Naive thymus-derived CD8-positive, alpha-beta T cell (primary cell): ENCODE measurements around the gene RALGAPA2. TPM values are rescaled to one million over a fixed set of nuclear protein-coding genes. Genes with fewer than 3 reads are reported as not detected.
A peak's percentile ranks its signal among the peaks of the same experiment; 100 is the strongest.

Experiments
- ATAC-seq, 2 donors: fragments of 150-1000 bp; cut with Tn5 transposase in 1 of 2; sonication (Bioruptor Pico), chemical (Tn5 transposase) in 1 of 2; 1 replicate in 1 of 2; 2 replicates in 1 of 2; pipeline ENCODE4 v1.10.0; 2021; ENCODE audit warnings: mild to moderate bottlenecking in 2 of 2, moderate library complexity in 2 of 2
- POLR2A ChIA-PET: fragments of 350-600 bp; sonication (Branson Sonifier 250); formaldehyde crosslinking; loops from one replicate; lab custom pipeline; 2021; ENCODE audit warnings: antibody characterized with exemption; lab: Charles Lee
- DNase-seq, 10 donors: peaks; one replicate each; pipeline versions ENCODE4 v3.0.0 to v3.0.0-alpha.2; 2020 to 2022
- H3K27ac Mint-ChIP-seq, 10 donors: one replicate each; pipeline ENCODE4 v1.8.0; 2020 to 2022; ENCODE audit warnings: mild to moderate bottlenecking in 10 of 10, mixed read lengths in 10 of 10, moderate library complexity in 4 of 10, inconsistent platforms in 1 of 10
- H3K27me3 Mint-ChIP-seq, 5 donors: one replicate each; pipeline ENCODE4 v1.8.0; 2021 to 2022; ENCODE audit warnings: mixed read lengths in 5 of 5
- H3K36me3 Mint-ChIP-seq, 3 donors: one replicate each; pipeline ENCODE4 v1.8.0; 2020 to 2022; ENCODE audit warnings: mixed read lengths in 3 of 3, mild to moderate bottlenecking in 2 of 3, inconsistent platforms in 1 of 3
- H3K4me1 Mint-ChIP-seq, 4 donors: one replicate each; pipeline ENCODE4 v1.8.0; 2021 to 2022; ENCODE audit warnings: mixed read lengths in 4 of 4
- H3K4me3 Mint-ChIP-seq, 10 donors: one replicate each; pipeline ENCODE4 v1.8.0; 2020 to 2022; ENCODE audit warnings: mild to moderate bottlenecking in 10 of 10, mixed read lengths in 10 of 10, moderate library complexity in 6 of 10, inconsistent platforms in 1 of 10
- H3K9me3 Mint-ChIP-seq, 9 donors: one replicate each; pipeline ENCODE4 v1.8.0; 2020 to 2022; ENCODE audit warnings: mixed read lengths in 9 of 9, mild to moderate bottlenecking in 3 of 9, inconsistent platforms in 1 of 9, moderate library complexity in 1 of 9
- polyA plus RNA-seq, 3 donors: library from polyadenylated mRNA; unstranded; fragments of 300-500 nt; fragmentation: Illumina TruSeq; gene quantifications; one replicate each; pipeline ENCODE4 v1.2.3, GENCODE V29; 2021
- total RNA-seq, 8 experiments: library from RNA in 2 of 8; stranded (reverse) in 2 of 8; gene quantifications; one replicate each; pipeline ENCODE4 v1.2.3 and lab custom pipeline; 2021 to 2026

The RALGAPA2 gene
- total and polyA plus RNA-seq, 5 experiments from 2014 or later: 4.5 to 32.0 (median 6.8) TPM

GRCh38 chr20:20396794-20397193 is 315.6 kb downstream of the RALGAPA2 start:
- H3K9me3 Mint-ChIP-seq: no peaks in the 10 kb centered on the region
- DNase-seq (no peak), ATAC-seq (no peak)
- H3K4me3 Mint-ChIP-seq: no peak overlapping the region
- H3K27ac Mint-ChIP-seq: peak overlapping the region in 1 of 10 donors; percentile 12
- POLR2A ChIA-PET: no interaction called here
- no peaks in the 10 kb centered on the region for H3K27me3 Mint-ChIP-seq
- H3K36me3 Mint-ChIP-seq: peaks cover 0 to 67% (median 8%) of the 10 kb centered on the region in 3 donors
- H3K4me1 Mint-ChIP-seq: no peaks in the 10 kb centered on the region

DNA sequence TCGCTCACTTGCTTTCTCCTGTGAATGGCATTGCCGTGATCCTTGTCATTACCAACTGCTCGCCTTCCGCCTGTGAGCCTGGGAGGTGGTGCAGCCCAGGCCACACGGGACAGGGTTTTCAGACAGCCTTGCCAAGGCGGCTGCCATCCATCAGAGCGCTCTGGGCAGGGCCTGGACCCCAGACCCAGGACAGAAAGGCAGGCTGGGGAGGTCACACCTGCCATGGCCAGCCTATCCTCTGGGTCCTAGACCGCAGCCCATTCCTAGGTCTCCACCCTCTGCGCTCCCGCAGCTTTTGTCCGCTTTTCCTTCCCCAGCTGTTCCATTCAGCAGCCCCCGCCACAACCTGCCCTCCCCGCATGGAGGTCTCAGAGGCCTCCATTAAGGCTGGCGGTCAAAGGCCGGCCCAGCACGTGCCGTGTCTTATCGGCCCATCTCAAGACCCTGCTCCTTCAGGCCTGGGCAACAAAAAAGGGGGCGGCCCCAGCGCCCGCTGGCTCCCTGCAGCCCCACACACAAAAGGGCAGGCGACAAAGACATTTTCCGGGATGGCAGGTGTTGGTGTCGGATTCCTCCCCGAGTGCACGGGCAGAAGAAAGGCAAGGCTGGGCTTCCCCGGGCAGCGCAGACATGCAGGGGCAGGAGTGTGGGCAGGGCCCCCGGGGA is 316.4 kb downstream of the RALGAPA2 start:
- Mint-ChIP-seq H3K36me3 (peaks cover 0 to 73% (median 8%) of the 10 kb centered on the region in 3 donors), H3K27ac (peak overlapping the region in 1 of 10 donors; percentile 52), H3K4me1 (no peaks in the 10 kb centered on the region), H3K9me3 (no peaks in the 10 kb centered on the region), H3K4me3 (no peak overlapping the region), H3K27me3 (no peaks in the 10 kb centered on the region)
- POLR2A ChIA-PET: no interaction called here
- DNase-seq (no peak), ATAC-seq (no peak)

DNA sequence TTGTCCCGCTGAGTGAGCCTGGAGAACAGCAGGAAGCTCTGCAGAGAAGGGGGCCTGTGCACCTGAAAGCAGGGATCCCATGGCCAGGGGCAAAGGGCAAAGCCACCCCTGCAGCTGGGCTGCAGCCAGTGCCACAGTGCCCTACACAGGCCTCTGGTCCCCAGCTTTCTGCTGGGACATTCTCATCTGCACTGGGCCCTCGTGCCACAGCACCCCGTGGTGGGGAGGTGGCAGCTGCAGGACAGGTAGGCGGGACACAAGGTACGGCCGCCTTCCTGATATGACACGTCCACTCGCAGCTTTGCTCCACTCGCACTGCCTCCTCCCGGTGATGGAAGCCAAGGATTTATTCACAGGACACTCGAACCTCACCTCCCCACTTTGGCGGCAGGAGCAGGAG is 317.4 kb downstream of the RALGAPA2 start:
- POLR2A ChIA-PET: interaction anchor here (0.5 kb wide), 1 partner anchor 873 kb away, joined by 3 read pairs; no protein-coding TSS in a partner anchor
- DNase-seq (no peak), ATAC-seq (no peak)
- H3K9me3 Mint-ChIP-seq: no peaks in the 10 kb centered on the region
- H3K4me3 Mint-ChIP-seq: no peak overlapping the region
- H3K36me3 Mint-ChIP-seq: peaks cover 0 to 69% (median 14%) of the 10 kb centered on the region in 3 donors
- peak overlapping the region in 1 of 10 donors; percentile 78 for H3K27ac Mint-ChIP-seq
- H3K4me1 Mint-ChIP-seq: no peaks in the 10 kb centered on the region
- no peaks in the 10 kb centered on the region for H3K27me3 Mint-ChIP-seq

GRCh38 chr20:20393207-20394120 is 319.0 kb downstream of the RALGAPA2 start:
- no peak for DNase-seq
- no peaks in the 10 kb centered on the region for H3K4me1 Mint-ChIP-seq
- no peaks in the 10 kb centered on the region for H3K9me3 Mint-ChIP-seq
- POLR2A ChIA-PET: no interaction called here
- ATAC-seq: no peak
- peaks cover 0 to 57% (median 14%) of the 10 kb centered on the region in 3 donors for H3K36me3 Mint-ChIP-seq
- no peaks in the 10 kb centered on the region for H3K27me3 Mint-ChIP-seq
- peak overlapping the region in 3 of 10 donors; percentile 41 to 76 (median 46) for H3K27ac Mint-ChIP-seq
- H3K4me3 Mint-ChIP-seq: no peak overlapping the region

GRCh38 chr20:20391766-20392165 is 320.7 kb downstream of the RALGAPA2 start:
- no peak for ATAC-seq
- Mint-ChIP-seq H3K27ac (peak overlapping the region in 1 of 10 donors; percentile 19), H3K36me3 (peaks cover 0 to 52% (median 12%) of the 10 kb centered on the region in 3 donors), H3K4me3 (no peak overlapping the region), H3K4me1 (no peaks in the 10 kb centered on the region), H3K9me3 (no peaks in the 10 kb centered on the region), H3K27me3 (no peaks in the 10 kb centered on the region)
- POLR2A ChIA-PET: no interaction called here
- DNase-seq: no peak

DNA sequence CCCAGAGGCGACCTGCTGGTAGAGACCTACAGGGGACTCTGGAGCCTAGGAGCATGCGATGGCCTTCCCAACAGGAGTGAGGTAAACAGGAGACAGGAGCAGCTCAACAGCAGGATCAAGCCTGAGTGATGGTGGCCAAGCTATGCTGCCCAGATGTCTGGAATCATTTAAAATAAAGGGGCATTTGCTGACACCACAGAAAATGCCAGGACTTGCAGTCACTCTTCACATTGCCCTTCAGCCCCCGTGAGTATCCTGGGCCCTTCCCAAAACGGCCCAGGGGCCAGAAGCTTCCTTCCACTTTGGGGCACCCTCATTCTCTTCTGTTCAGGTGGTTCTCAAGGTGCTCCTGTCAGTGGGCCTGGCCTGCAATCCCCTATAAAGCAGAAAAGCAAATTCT is 321.3 kb downstream of the RALGAPA2 start:
- no peak overlapping the region for H3K4me3 Mint-ChIP-seq
- H3K4me1 Mint-ChIP-seq: no peaks in the 10 kb centered on the region
- POLR2A ChIA-PET: no interaction called here
- DNase-seq: no peak
- peaks cover 0 to 47% (median 10%) of the 10 kb centered on the region in 3 donors for H3K36me3 Mint-ChIP-seq
- peak overlapping the region in 1 of 10 donors; percentile 25 for H3K27ac Mint-ChIP-seq
- no peak for ATAC-seq
- no peaks in the 10 kb centered on the region for H3K9me3 Mint-ChIP-seq
- H3K27me3 Mint-ChIP-seq: no peaks in the 10 kb centered on the region

GRCh38 chr20:20390393-20390792 is 322.1 kb downstream of the RALGAPA2 start:
- Mint-ChIP-seq H3K27ac (no peak overlapping the region), H3K4me3 (no peak overlapping the region), H3K9me3 (no peaks in the 10 kb centered on the region), H3K36me3 (peaks cover 0 to 40% (median 10%) of the 10 kb centered on the region in 3 donors), H3K27me3 (no peaks in the 10 kb centered on the region), H3K4me1 (no peaks in the 10 kb centered on the region)
- DNase-seq: no peak
- no peak for ATAC-seq
- POLR2A ChIA-PET: no interaction called here

DNA sequence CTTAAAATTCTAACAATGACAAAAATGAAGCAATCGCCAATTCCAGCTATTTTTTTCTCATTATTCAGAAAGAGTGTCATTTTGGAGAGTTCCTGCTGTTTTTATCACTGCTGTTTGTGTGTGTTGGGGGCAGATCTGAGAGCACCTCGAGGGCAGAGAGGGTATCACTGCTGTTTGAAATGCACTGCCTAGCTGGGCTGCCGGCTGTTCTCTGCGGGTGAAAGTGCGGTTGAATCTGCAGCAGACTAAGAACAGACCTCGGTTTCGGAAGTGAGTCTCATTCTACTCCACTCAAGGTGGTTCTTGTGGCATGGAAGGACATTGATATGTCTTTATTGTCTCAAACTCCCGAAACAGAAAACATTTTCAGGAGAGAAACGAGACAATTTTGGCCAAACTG is 326.3 kb downstream of the RALGAPA2 start:
- peak overlapping the region in 1 of 10 donors; percentile 40 for H3K27ac Mint-ChIP-seq
- ATAC-seq (no peak), DNase-seq (no peak)
- peaks cover 0 to 3% (median 0%) of the 10 kb centered on the region in 5 donors for H3K27me3 Mint-ChIP-seq
- H3K36me3 Mint-ChIP-seq: peaks cover 0 to 6% (median 6%) of the 10 kb centered on the region in 3 donors
- H3K4me1 Mint-ChIP-seq: no peaks in the 10 kb centered on the region
- POLR2A ChIA-PET: no interaction called here
- no peak overlapping the region for H3K4me3 Mint-ChIP-seq
- no peaks in the 10 kb centered on the region for H3K9me3 Mint-ChIP-seq

DNA sequence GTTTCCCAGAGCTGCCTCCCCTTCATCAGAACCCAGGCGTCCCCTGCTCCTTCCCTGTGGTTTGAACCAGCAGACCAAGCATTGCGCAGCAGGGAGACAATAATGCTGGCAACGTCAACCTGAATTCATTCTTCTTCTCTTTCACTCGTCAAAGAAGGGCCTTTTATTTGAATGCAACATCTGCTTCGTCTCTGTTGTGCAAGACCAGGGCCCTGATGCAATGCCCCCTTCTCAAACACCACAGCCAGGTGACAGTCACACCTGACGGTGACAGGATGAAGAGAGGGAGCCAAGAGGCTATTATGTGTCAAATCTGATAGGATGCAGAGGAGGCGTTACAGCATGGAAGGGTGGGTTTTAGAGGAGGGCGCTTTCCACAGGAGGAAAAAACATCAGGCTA is 336.6 kb downstream of the RALGAPA2 start:
- Mint-ChIP-seq H3K9me3 (peaks cover 0 to 3% (median 0%) of the 10 kb centered on the region in 9 donors), H3K27me3 (peaks cover 30 to 59% (median 41%) of the 10 kb centered on the region in 5 donors), H3K36me3 (peaks cover 0 to 5% (median 0%) of the 10 kb centered on the region in 3 donors), H3K27ac (no peak overlapping the region), H3K4me1 (peaks cover 0 to 2% (median 0%) of the 10 kb centered on the region in 4 donors), H3K4me3 (no peak overlapping the region)
- POLR2A ChIA-PET: no interaction called here
- DNase-seq: no peak
- ATAC-seq: no peak

GRCh38 chr20:20373091-20373571 is 339.3 kb downstream of the RALGAPA2 start:
- Mint-ChIP-seq H3K4me1 (peaks cover 5 to 7% (median 6%) of the 10 kb centered on the region in 4 donors), H3K36me3 (peaks cover 0 to 5% (median 5%) of the 10 kb centered on the region in 3 donors), H3K27me3 (peaks cover 31 to 66% (median 49%) of the 10 kb centered on the region in 5 donors), H3K9me3 (peaks cover 0 to 3% (median 0%) of the 10 kb centered on the region in 9 donors), H3K4me3 (no peak overlapping the region), H3K27ac (no peak overlapping the region)
- DNase-seq (no peak), ATAC-seq (no peak)
- POLR2A ChIA-PET: no interaction called here

DNA sequence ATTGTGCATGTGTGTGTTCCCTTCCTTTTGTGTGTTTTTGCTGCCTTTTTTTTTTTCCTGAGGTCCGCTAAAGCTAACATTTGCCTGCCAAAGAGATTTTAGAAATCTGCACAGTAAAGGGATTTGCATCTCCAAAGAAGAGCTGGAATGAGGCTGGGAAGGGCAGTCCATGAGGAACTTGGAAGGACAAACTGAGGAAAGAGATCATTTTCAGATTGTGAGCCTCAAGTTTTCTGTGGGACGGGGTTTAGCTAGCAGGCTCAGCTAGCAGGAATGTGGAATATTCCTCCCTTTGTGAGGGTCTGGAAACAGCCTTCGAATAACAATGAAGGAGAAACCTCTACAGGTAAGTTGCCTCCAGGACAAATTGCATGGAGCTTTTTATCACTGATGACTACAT is 340.8 kb downstream of the RALGAPA2 start:
- Mint-ChIP-seq H3K9me3 (peaks cover 0 to 3% (median 0%) of the 10 kb centered on the region in 9 donors), H3K27ac (no peak overlapping the region), H3K4me1 (peaks cover 5 to 8% (median 7%) of the 10 kb centered on the region in 4 donors), H3K36me3 (peaks cover 0 to 5% (median 5%) of the 10 kb centered on the region in 3 donors), H3K4me3 (peak overlapping the region in 1 of 10 donors; percentile 45), H3K27me3 (peaks cover 31 to 67% (median 52%) of the 10 kb centered on the region in 5 donors)
- DNase-seq (no peak), ATAC-seq (no peak)
- POLR2A ChIA-PET: no interaction called here

DNA sequence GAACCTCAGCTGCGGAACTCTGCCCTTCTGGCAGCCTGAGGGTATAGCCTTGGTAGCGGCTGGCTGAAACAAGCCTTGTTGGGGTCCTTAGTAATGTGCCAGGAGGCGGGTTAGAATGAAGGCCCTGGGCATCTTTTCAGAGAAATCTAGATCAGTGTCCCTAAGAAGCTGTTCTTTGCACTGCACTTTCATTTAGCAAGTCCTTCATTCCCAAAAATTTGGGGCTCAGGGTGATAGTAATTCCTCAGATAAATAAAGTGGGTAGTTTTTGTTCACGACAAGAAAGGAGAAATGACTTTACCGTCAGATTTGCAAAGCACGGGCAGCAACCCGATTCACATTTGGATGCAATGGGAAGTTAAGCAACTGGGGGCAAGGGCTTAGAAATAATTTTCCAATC is 341.4 kb downstream of the RALGAPA2 start:
- peaks cover 5 to 10% (median 8%) of the 10 kb centered on the region in 4 donors for H3K4me1 Mint-ChIP-seq
- no peak overlapping the region for H3K27ac Mint-ChIP-seq
- POLR2A ChIA-PET: no interaction called here
- peaks cover 0 to 5% (median 5%) of the 10 kb centered on the region in 3 donors for H3K36me3 Mint-ChIP-seq
- ATAC-seq: no peak
- H3K9me3 Mint-ChIP-seq: peaks cover 0 to 3% (median 0%) of the 10 kb centered on the region in 9 donors
- no peak overlapping the region for H3K4me3 Mint-ChIP-seq
- DNase-seq: no peak
- peaks cover 31 to 73% (median 56%) of the 10 kb centered on the region in 5 donors for H3K27me3 Mint-ChIP-seq
